ENCODE data around the gene LRRC37B.
"Not testable (repeated sequence)": the region's sequence is repeated elsewhere in the genome, so short reads cannot be mapped to it uniquely, and the experiment has no call there.

DNA sequence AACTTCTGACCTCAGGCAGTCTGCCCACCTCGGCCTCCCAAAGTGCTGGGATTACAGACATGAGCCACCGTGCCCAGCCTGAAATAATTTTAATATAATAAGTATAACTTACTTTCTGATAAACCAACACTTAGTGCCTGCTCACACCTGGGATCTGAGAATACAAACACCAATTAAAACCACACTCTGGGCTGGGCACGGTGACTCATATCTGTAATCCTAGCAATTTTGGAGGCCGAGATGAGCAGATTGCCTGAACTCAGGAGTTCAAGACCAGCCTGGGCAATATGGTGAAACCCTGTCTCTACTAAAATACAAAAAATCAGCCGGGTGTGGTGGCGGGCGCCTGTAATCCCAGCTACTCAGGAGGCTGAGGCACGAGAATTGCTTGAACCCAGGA is 15.4 kb upstream of the LRRC37B start:
- not testable (repeated sequence) for TF ChIP-seq CTCF (IDR thresholded peaks at IDR 0.05; ENCODE audit: low read depth, low read length, poor library complexity, severe bottlenecking); EZH2phosphoT487 (IDR thresholded peaks at IDR 0.05; ENCODE audit: borderline replicate concordance, low read length)

Measured in DOHH2 (cell line).